Hematopoietic multipotent progenitor cell treated with erythropoietin and hydrocortisone succinate and interleukin-3 and kit ligand, for 8 days (in vitro differentiated cells): ENCODE measurements around the gene NCOA1.
"Not testable (repeated sequence)": the region's sequence is repeated elsewhere in the genome, so short reads cannot be mapped to it uniquely, and the experiment has no call there.

ENCODE experiments used
- DNase-seq: peaks from one replicate; pipeline ENCODE4 v3.0.0-alpha.2; 2015

Gene NCOA1

DNA sequence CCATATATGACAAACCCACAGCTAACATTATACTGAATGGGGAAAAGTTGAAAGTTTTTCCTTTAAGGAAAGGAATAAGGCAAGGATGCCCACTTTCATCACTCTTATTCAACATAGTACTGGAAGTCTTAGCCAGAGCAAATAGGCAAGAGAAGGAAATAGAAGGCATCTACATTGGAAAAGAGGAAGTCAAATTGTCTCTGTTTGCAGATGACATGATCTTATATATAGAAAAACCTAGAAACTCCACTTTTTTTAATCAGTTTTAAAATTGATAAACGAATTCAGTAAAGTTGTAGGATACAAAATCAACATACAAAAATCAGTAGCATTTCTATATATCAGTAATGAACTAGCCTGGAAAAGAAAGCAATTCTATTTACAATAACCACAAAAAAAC lies 90.9 kb downstream of the NCOA1 start:
- DNase-seq, result not testable (repeated sequence)

DNA sequence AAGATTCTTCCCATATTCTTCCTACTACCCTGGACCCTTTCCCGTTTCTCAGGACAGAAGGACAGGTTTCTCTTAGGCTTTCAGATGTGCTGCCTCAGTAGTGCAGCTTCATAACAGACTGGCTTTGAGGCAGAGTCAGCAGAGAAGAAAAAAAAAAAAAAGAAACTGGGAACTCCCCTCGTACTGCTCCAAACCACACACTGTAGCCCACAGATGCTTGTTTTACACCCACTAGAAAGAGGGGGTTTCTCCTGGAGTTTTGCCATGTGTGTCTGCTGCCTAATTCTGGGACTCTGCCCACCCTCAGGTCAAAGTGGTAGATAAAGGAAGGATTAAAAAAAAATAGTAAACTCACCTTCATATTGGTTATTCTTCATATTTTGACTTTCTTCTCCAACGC lies 95.9 kb downstream of the NCOA1 start:
- DNase-seq, result no peak

DNA sequence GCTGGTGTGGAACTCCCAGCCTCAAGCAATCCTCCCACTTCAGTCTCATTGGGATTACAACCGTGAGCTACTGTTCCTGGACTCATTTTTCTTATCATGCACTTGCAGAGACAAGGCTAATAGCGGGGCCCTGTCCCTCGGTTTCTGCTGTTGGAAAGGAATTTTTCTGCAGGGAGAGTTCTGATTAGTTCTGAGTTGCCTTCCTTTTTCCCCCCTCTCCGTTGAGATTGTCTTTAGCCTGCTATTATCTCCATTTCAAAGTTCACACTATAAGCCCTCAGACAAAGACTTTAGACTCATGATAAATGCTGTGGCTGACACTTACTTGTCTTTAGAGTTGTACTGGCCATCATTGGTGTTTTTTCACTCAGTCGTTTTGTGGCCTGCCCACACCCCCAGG lies 97.2 kb downstream of the NCOA1 start:
- DNase-seq, result no peak

DNA sequence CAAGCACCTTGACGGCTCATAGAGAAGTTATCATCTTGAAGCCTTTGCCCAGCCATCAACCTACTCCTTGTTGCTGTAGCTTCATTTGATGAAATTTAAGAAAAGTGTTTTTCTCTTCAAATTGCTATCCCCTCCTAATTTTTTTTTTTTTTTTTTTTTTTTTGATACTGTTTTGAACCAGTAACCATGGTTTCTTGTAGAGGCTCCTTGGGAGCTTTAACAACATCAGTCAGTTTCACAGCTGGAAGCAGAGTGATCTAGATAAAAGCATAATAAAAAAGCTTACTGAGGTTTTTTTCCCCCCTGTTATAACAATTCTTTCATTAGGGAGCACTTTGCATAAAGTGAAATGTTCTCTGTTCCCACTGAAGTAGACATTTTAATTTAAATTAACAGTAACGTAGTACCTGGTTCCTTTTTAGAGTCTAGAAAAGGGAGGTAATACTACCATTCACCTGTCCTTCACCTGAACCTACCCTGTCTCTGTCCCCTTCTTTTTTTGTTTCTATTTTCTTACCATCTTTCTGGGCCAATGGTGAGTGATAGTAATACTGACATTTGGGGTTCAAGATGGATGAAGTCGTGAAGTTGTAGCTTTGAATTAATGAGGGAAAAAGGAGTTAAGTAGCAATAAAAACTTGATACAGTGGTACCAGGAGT lies 101.5 kb downstream of the NCOA1 start:
- no peak for DNase-seq

DNA sequence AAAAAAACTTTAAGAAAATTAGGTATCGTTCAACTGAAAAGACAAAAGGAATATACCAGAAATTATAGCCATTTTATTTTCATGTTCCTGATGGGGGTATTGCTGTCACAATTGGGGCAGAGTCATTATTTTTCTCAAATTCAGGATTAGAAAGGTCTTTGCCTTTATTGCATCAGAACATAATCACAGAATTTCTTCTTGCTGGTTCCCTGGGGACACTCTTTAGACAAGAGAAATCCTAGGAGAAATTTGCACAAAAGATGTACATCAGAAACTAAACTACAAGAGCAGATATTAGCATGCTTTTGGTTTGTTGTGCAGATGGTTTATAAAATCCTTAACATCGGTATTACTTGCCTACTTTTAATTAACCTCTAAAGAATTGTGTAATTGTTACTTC lies 103.2 kb downstream of the NCOA1 start:
- DNase-seq, result no peak

DNA sequence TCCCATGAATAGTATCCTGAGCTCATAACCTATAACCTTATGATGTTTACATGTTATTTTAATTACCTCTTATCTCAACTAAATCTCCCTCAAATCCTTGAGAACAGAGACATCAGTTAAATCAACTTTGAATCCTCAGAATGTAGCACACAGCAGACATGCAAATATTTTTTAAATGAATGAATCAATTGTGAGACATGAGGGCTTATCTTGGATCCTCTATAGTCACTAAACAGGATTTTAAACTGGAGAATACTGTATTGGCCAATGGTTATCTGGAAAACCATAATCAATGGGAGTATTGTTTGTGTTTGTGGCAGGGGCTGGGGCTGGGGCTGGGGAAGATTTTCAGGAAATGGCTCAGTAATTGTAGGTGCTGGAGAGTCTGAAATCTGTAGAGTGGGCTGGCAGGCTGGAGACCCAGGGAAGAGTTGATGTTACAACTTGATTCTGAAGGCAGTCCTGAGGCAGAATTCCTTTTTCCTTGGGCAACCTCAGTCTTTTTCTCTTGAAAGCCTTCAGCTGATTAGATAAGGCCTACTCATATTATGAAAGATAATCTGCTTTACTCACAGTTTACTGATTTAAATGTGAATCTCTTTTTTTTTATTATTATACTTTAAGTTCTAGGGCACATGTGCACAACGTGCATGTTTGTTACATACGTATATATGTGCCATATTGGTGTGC lies 106.3 kb downstream of the NCOA1 start:
- DNase-seq, result no peak

DNA sequence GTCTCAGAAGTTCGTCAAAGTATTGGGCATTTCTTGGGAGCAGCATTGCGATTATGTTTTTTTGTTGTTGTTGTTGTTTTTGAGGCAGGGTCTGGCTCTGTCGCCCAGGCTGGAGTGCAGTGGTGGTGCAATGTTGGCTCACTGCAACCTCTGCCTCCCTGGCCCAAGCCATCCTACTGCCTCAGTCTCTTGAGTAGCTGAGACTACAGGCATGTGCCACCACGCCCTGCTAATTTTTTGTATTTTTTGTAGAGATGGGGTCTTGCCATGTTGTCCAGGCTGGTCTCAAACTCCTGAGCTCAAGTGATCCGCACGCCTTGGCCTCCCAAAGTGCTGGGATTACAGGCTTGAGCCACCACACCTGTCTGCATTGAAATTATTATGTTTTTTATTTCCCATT lies 109.1 kb downstream of the NCOA1 start:
- not testable (repeated sequence) for DNase-seq

DNA sequence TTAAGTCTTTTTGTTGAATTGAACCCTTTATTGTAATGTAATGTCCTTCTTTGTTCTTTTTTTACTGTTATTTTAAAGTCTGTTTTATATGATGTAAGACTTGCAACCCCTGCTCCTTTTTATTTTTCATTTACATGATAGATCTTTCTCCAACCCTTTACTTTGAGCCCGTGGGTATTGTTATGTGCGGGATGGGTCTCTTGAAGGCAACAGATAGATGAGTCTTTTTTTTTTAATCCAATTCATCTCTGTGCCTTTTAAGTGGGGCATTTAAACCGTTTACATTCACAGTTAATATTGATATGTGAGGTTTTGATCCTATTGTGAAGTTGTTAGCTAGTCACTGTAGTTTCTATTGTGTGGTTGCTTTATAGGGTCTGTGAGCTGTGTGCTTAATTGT lies 120.6 kb downstream of the NCOA1 start:
- no peak for DNase-seq

DNA sequence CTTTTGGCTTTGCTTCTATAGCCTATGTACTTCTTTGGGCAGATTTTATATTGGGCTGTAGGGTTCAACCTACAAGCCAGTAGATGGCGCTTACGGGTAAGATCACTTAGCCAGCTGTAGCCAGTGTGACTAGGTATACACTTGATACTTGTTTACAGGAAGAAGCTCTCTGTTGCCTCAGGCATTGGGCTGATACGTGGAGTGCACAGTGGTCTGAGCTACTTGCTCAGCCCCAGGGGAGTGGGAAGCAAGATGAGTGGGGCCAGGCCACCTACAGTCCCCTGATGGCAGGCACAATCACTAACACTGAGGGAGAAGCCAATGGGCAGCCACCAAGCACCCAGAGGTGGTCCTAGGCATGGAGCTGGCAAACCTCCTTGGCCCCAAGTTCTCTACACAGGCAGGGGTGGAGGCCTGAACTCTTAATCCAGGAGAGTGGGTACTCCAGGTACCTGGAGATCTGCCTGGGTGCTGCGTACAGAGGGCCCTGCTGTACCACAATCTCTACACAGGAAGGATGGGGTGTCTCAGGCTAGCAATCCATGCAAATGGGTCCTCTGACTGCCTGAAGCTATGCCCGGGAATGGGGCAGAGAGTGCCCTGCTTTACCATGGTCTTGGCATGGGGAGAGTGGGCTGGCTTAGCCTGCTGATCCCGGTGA lies 122.2 kb downstream of the NCOA1 start:
- peak; percentile 73 for DNase-seq

DNA sequence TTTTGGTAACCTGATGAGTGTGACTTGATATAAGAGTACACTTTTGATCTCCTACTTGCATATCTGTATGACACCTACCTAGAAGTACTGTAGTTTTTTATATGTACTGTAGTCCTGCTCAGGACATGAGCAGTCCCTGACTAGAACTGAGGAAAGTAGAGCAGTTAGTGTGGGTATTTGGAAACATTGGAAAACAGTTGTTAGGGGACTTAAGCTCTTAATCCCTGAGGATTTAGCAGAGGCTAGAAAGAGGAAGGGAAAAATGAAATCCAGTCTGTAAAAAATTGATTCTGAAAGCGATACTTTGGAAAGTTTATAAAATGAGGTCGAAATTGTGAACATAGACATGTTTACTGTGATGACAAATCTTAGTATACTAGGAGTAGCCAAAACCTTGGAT lies 125.6 kb downstream of the NCOA1 start:
- DNase-seq, result no peak

DNA sequence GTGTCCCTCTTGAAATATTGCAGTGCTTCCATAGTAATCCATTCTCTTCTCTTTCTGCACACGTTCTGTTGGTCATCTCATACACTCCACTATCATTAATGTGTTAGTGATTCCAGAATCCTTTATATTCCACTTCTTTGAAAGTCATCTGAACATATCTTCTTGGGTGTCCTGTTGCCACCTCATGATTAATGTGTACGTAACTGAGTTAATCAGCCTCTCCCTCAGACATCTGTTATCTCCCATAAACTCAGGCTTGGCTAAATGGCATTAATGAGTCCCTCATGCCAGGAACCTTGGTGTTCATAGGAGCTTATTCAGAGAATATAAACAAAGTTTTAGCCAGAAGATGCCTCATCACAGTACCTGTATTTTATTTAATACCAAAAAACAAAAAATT lies 126.4 kb downstream of the NCOA1 start:
- peak; percentile 42 for DNase-seq

DNA sequence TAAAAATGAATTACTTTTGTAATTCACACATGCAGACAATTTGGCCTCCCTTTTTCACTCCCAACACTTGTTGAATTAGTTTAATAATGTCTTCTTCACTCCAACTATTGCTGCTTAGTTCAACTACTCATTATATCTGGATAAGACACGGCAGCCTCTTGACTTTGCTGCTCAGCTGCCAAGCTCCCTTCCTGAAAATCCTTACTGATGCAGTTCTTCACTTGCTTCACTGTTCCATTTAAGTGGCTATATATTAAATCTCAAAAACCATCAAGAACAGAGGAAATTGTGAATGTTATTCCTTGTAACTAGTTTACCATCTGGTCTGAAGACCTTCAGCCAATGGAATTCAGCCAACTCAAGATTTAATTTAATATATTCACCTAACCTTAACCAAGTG lies 127.1 kb downstream of the NCOA1 start:
- no peak for DNase-seq

DNA sequence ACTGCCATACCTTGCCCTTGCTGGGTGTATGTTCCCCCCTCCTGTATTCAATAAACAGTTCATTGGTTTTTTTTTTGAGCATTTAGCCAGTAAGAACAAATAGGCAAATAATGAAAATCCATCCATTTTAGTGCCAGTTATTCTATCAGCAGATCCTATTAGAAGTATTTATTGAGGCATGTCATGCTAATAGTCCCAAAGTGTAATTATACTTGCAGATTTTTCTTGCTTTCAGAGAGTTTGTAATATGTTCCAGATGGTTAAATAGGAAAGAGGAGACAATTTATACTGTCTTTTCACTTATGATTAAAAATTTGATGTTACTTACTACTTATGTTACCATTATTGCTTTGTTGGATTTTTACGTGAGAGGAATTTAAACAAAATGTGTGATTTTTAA lies 127.6 kb downstream of the NCOA1 start:
- no peak for DNase-seq

DNA sequence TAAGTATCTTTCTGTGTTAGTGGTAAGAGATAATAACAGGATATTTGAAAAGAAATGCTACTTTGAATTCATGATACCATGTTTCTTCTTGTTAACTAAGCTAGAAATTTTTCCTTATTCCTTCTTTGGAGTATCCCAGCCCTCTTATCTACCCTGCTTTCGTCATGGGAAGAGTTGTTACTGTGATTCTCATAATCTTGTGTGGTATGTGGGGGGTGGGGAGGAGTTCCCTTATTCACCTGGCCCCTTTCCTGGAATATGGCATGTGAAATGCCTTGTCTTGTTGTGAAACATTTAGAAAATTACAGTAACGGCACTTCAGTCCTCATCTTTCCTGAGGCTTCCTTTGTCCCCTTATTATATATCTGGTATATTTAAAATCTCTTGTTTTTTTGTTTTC lies 129.9 kb downstream of the NCOA1 start:
- no peak for DNase-seq

DNA sequence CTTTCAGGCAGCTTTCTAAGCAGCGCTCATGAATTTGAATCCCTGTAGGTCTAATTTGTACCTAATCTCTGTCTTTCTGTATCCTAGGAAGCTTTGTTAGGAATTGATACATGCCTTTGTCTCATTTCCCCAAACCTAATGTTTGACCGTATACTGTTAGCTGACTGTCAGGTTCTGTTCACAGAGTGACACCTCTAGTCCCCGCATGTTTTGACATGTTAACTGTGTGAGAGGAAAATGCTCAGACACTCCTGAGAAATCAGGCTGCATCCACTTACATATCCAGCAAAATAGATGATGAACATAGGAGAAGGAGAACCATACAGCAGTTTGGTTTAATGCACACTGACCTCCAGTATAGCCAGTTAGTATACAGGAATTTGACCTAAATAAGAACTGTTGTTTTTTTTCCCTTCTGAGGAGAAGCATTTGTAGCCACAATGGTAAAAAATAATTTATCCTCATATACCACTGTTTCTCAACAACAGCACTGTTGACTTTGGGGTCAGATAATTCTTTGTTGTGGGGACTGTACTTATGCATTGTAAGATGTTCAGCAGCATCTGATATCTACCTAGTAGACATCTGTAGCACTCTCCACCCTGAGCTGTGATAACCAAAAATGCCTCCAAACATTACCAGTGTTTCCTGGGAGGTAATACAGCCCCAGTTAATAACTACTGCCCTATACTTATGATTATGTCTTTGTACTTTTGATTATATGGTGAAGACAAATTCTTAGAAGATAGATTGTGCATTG lies 130.9 kb downstream of the NCOA1 start:
- DNase-seq, result no peak

DNA sequence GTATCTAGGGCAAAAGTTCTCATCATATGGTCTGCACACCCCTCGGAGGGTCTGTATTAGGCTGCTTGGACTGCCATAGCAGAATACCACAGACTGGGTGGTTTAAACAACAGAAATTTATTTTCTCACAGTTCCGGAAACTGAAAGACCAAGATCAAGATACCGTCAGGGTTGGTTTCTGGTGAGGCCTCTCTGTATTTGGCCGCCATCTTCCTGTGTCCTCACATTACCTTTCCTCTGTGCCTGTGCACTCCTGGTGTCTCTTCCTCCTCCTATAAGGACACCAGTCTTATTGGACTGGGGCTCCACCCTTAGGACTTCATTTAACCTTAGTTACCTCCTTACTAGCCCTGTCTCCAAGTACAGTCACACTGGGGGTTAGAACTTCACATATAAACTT lies 132.5 kb downstream of the NCOA1 start:
- DNase-seq, result no peak

DNA sequence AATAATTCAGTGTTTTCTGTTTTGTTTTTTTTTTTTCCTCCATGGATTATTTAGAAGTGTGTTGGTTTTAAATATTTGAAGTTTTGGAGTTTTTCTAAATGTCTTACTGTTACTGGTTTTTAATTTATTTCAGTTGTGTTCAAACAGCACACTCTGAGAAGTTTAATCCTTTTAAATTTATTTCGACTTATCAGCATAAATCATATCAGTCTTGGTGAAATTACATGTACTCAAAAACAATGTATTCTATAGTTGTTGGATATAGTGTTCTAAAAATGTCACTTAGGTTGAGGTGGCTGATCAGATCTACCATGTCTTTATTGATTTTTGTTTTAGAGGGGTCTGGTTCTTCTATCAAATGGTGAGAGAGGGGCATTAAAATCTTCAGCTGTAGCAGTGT lies 134.7 kb downstream of the NCOA1 start:
- no peak for DNase-seq

DNA sequence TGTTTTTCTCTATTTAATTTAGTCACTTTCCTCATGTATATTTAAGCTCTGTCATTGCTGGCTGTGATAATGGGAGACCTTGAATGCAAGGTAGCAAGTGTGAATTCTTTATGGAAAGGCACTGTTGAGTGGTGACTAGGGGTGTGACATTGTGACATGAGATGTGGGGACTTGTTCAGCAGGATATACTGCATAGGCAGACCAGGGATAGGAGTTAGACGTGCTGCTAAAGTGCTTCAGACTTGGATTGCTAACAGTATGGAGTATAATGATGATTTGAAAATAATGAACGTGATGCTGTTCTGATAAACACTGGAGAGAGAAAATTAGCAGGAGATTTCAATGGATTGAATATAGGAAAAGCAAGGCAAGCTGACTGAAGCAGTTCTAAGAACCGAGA lies 135.1 kb downstream of the NCOA1 start:
- no peak for DNase-seq

DNA sequence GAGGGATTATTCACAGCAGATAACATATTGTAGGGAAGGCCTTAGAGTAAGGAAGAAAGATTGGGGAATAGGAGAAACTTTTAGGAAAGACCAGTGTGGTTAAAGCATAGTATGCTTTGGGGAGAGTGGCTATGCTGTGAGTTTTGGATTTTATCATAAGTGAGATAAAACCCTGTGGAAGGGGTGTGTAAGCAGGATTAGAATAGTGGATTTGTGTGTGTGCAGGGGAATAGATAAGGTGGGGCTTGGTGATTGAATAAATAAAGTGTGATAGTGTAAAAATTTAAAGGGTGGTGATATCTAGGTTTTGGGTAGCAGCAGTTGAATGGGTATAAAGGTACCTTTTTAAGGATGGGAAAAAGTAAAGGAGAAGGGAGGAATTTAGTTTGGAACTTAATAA lies 137.7 kb downstream of the NCOA1 start:
- DNase-seq, result peak; percentile 36

DNA sequence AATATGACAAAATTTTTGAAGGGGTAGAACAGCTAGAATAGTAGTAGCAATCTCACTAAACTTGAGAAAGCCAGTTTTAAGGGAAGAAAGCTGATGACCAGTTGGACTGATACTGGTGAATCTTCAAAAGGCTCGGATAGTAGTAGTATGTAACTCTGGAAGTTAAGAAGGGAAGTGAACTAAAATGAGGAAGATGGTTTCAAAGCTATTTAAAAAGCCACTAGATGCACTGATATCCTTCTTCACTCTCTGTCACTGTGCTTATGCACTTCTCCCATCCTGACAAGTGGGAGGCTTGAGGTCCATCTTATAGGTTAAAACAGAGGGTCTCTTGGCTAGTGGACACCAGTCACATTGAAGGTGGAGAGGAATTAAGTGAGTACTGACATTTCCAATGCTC lies 141.1 kb downstream of the NCOA1 start:
- DNase-seq, result no peak

DNA sequence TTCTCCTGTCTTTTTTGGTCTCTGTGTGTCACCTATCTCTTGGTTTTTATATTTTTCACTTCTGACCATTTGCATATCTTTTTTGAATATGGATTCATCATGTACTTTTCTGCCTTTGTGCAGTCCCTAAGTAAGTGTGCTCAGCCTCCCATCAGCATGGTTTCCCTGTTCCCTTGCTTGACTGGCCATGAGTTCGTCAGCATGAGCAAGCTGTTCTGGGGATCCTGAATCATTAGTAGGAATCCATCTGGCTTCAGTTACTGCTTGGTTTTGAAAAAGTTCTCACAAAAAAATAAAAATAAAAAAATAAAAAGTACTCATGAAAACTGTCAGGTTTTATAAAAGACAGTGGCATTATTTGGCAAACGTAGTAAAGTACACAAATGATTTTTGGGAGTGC lies 144.1 kb downstream of the NCOA1 start:
- DNase-seq, result no peak

DNA sequence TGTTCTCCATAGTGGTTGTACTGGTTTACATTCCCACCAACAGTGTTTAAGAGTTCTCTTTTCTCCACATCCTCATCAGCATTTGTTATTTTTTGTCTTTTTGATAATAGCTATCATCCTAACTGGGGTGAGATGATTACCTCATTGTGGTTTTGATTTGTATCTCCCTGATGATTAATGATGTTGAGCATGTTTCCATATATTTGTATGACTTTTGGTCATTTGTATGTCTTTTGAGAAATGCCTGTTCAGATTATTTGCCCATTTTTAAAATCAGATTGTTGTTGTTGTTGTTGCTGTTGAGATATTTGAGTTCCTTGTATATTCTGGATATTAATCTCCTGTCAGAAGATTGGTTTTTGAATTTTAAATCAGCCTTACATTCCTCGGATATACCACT lies 147.5 kb downstream of the NCOA1 start:
- DNase-seq, result no peak

DNA sequence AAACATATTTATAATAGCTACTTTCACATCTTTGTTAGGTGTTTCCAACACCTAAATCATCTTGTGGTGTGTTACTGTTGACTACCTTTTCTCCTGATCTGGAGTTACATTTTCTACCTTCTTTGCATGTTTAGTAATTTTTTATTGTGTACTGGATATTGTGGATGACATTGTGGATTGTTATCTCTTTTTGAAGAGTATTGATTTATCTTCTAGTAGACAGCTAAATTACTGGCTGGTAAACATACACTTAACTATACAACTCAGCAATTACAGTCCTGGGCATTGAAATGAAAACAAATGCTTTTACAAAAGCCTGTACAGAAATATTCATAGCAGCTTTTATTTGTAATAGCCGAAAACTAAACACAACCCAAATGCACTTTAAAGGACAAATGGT lies 151.3 kb downstream of the NCOA1 start:
- no peak for DNase-seq

DNA sequence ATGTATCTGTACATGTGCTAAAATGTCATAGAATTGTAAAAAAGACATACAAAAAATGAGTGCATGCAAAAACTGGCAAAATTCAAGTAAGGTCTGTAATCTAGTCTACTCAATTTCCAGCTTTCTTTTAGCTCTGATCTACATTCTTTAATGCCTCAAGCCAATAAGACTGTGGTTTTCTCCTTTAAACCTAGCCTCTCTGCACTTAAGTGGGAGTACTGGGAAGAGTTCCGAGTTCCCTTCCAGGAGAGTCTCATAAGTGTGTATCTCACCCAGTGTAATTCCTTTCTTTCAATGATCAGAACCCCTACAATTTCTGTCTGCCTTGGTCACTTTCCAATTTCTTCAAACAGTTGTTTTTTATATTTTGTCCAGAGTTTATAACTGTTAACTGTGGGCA lies 152.0 kb downstream of the NCOA1 start:
- no peak for DNase-seq
